IPS-18c (cell line): ENCODE results near the gene TRIM28.
"Not testable (repeated sequence)": the region's sequence is repeated elsewhere in the genome, so short reads cannot be mapped to it uniquely, and the experiment has no call there.

Source experiments
- H3K4me3 ChIP-seq: 2 replicates; pipeline ENCODE4 v1.7.0; 2013; ENCODE audit warnings: low read depth, mild to moderate bottlenecking, low read length, moderate library complexity; ENCODE audit not compliant: insufficient read depth
- H3K9me3 ChIP-seq: one replicate; pipeline ENCODE4 v1.6.1; 2013; ENCODE audit warnings: mild to moderate bottlenecking, low read length, moderate library complexity; ENCODE audit not compliant: control insufficient read depth, insufficient read depth

TRIM28 gene

GRCh38 chr19:58543826-58544590, at the start of gene TRIM28:
Gene TRIM28 (plus strand): TSS chr19:58544064. CDS start chr19:58544758, 694 bp downstream.
- H3K9me3 ChIP-seq: no peaks in the 10 kb centered on the region
- H3K4me3 ChIP-seq: peak within 1 kb of the TSS; percentile 70

- no peak overlapping the region for H3K4me3 ChIP-seq
- no peaks in the 10 kb centered on the region for H3K9me3 ChIP-seq
These were observed 46.2 kb upstream of the TRIM28 start for GRCh38 chr19:58497634-58498170.

- peak overlapping the region; percentile 80 for H3K4me3 ChIP-seq
- no peaks in the 10 kb centered on the region for H3K9me3 ChIP-seq
These were observed 45.4 kb upstream of the TRIM28 start for GRCh38 chr19:58498316-58499020.

- Histone ChIP-seq H3K4me3 (peak overlapping the region; percentile 80), H3K9me3 (no peaks in the 10 kb centered on the region)
These were observed 44.6 kb upstream of the TRIM28 start for GRCh38 chr19:58499021-58499927.

GRCh38 chr19:58500242-58500641, 43.6 kb upstream of the TRIM28 start:
- Histone ChIP-seq H3K4me3 (peak overlapping the region; percentile 76), H3K9me3 (no peaks in the 10 kb centered on the region)

- not testable (repeated sequence) for H3K4me3 ChIP-seq, H3K9me3 ChIP-seq
These were observed 36.2 kb upstream of the TRIM28 start for GRCh38 chr19:58507602-58508223.

GRCh38 chr19:58509731-58510083, 34.2 kb upstream of the TRIM28 start:
- no peaks in the 10 kb centered on the region for H3K9me3 ChIP-seq
- no peak overlapping the region for H3K4me3 ChIP-seq

- no peaks in the 10 kb centered on the region for H3K9me3 ChIP-seq
These were observed 33.6 kb upstream of the TRIM28 start for GRCh38 chr19:58510084-58510862.

GRCh38 chr19:58511353-58512208, 32.3 kb upstream of the TRIM28 start, which contains the start of gene SLC27A5:
Gene SLC27A5 (minus strand): TSS chr19:58511992. CDS start chr19:58511955, 37 bp downstream.
- no peaks in the 10 kb centered on the region for H3K9me3 ChIP-seq

More at GRCh38 chr19:58510084-58510862, 33.6 kb upstream of the TRIM28 start:
- no peak overlapping the region for H3K4me3 ChIP-seq

GRCh38 chr19:58513213-58513693, 30.6 kb upstream of the TRIM28 start:
- Histone ChIP-seq H3K4me3 (no peak overlapping the region; the same call in 1 of the 2 replicates), H3K9me3 (no peaks in the 10 kb centered on the region)

More at GRCh38 chr19:58511353-58512208, 32.3 kb upstream of the TRIM28 start, which contains the start of gene SLC27A5:
- no peak within 1 kb of the TSS for H3K4me3 ChIP-seq

- peaks cover under 1% of the 10 kb centered on the region for H3K9me3 ChIP-seq
- H3K4me3 ChIP-seq: peak overlapping the region; percentile 45
These were observed 29.9 kb upstream of the TRIM28 start for GRCh38 chr19:58513694-58514563.

GRCh38 chr19:58514564-58515022, 29.3 kb upstream of the TRIM28 start:
- H3K9me3 ChIP-seq: peaks cover 3% of the 10 kb centered on the region
- peak overlapping the region; percentile 45 for H3K4me3 ChIP-seq

GRCh38 chr19:58515259-58515658, 28.6 kb upstream of the TRIM28 start:
- Histone ChIP-seq H3K9me3 (peaks cover 3% of the 10 kb centered on the region), H3K4me3 (0 out of 2 replicates have a peak overlapping the region, but pooled peaks have one; percentile 32)

- Histone ChIP-seq H3K9me3 (peaks cover 3% of the 10 kb centered on the region), H3K4me3 (no peak overlapping the region)
These were observed 27.5 kb upstream of the TRIM28 start for GRCh38 chr19:58516246-58516836.
